Astrocyte (in vitro differentiated cells and primary cell): Measurements from ENCODE around the gene WNT9A. TPM values are rescaled to one million over a fixed set of nuclear protein-coding genes. Genes with fewer than 3 reads are reported as not detected.

Source experiments
- DNase-seq: peaks from one replicate; pipeline ENCODE4 v3.0.0-alpha.2; 2010; ENCODE audit warnings: low read depth
- FAIRE-seq: peaks from 2 replicates; lab custom pipeline; 2011; peaks lifted over from hg19 to GRCh38; lab: Jason Lieb, UNC
- H2AFZ ChIP-seq: 2 replicates; pipeline ENCODE4 v1.6.0; 2012; ENCODE audit warnings: low read depth, low read length, inconsistent platforms
- H3K27ac ChIP-seq: 2 replicates; pipeline ENCODE4 v1.5.1; 2011; ENCODE audit warnings: low read depth, low read length, inconsistent platforms
- H3K27me3 ChIP-seq: 2 replicates; pipeline ENCODE4 v1.6.0; 2011; ENCODE audit warnings: low read length, inconsistent platforms; ENCODE audit not compliant: insufficient read depth
- H3K36me3 ChIP-seq: 2 replicates; pipeline ENCODE4 v1.5.1; 2011; ENCODE audit warnings: low read length, inconsistent platforms; ENCODE audit not compliant: insufficient read depth
- H3K4me1 ChIP-seq: 2 replicates; pipeline ENCODE4 v1.5.1; 2011; ENCODE audit warnings: low read length, inconsistent platforms; ENCODE audit not compliant: insufficient read depth
- H3K4me2 ChIP-seq: 2 replicates; pipeline ENCODE4 v1.6.0; 2012; ENCODE audit warnings: low read length, inconsistent platforms
- H3K4me3 ChIP-seq: 2 replicates; pipeline ENCODE4 v1.5.1; 2011; ENCODE audit warnings: low read depth, mild to moderate bottlenecking, low read length, inconsistent platforms; ENCODE audit not compliant: insufficient read depth
- H3K79me2 ChIP-seq: 2 replicates; pipeline ENCODE4 v1.6.0; 2012; ENCODE audit warnings: mild to moderate bottlenecking, low read length, inconsistent platforms; ENCODE audit not compliant: insufficient read depth
- H3K9ac ChIP-seq: 2 replicates; pipeline ENCODE4 v1.6.0; 2012; ENCODE audit warnings: mild to moderate bottlenecking, low read length, inconsistent platforms
- H3K9me3 ChIP-seq: 2 replicates; pipeline ENCODE4 v1.5.1; 2012; ENCODE audit warnings: low read depth, mild to moderate bottlenecking, low read length, inconsistent platforms; ENCODE audit not compliant: insufficient read depth
- H4K20me1 ChIP-seq: 2 replicates; pipeline ENCODE4 v1.6.0; 2012; ENCODE audit warnings: low read length, inconsistent platforms; ENCODE audit not compliant: insufficient read depth
- H3K27ac Mint-ChIP-seq: one replicate; pipeline ENCODE4 v1.8.0; 2021; ENCODE audit warnings: mild to moderate bottlenecking, mixed read lengths; ENCODE audit not compliant: unreplicated experiment
- H3K27me3 Mint-ChIP-seq: one replicate; pipeline ENCODE4 v1.8.0; 2021; ENCODE audit warnings: low read depth, mixed read lengths; ENCODE audit not compliant: unreplicated experiment
- H3K36me3 Mint-ChIP-seq: one replicate; pipeline ENCODE4 v1.8.0; 2021; ENCODE audit warnings: low read depth, mixed read lengths; ENCODE audit not compliant: unreplicated experiment
- H3K4me1 Mint-ChIP-seq: one replicate; pipeline ENCODE4 v1.8.0; 2021; ENCODE audit warnings: low read depth, mixed read lengths; ENCODE audit not compliant: unreplicated experiment
- H3K4me3 Mint-ChIP-seq: one replicate; pipeline ENCODE4 v1.8.0; 2021; ENCODE audit warnings: mild to moderate bottlenecking, moderate library complexity, mixed read lengths; ENCODE audit not compliant: unreplicated experiment
- H3K9me3 Mint-ChIP-seq: one replicate; pipeline ENCODE4 v1.8.0; 2021; ENCODE audit warnings: mild to moderate bottlenecking, mixed read lengths; ENCODE audit not compliant: unreplicated experiment
- CTCF ChIP-seq: IDR thresholded peaks from 2 replicates; pipeline ENCODE4 v1.5.1; 2011; ENCODE audit warnings: low read depth, mild to moderate bottlenecking, inconsistent platforms, low read length, moderate library complexity; ENCODE audit not compliant: insufficient read depth
- EZH2 ChIP-seq: IDR thresholded peaks from 2 replicates; pipeline ENCODE4 v1.6.1; 2012; ENCODE audit warnings: mild to moderate bottlenecking, low read length, inconsistent platforms; ENCODE audit not compliant: insufficient read depth
- total RNA-seq: library from RNA; stranded (reverse); gene quantifications from 2 replicates; pipeline ENCODE4 v1.2.1, GENCODE V29; 2021

WNT9A gene
- total RNA-seq, 1 donor from 2014 or later, result 4.1 TPM

GRCh38 chr1:227920896-227921295 is 26.8 kb downstream of the WNT9A start:
- Histone ChIP-seq H2AFZ (no peak overlapping the region), H3K36me3 (no peaks in the 10 kb centered on the region), H3K4me2 (no peak overlapping the region), H3K9ac (no peak overlapping the region), H3K4me3 (no peak overlapping the region), H3K79me2 (no peaks in the 10 kb centered on the region), H3K27ac (no peak overlapping the region), H3K4me1 (no peaks in the 10 kb centered on the region), H4K20me1 (no peaks in the 10 kb centered on the region), H3K27me3 (no peaks in the 10 kb centered on the region), H3K9me3 (no peaks in the 10 kb centered on the region)
- FAIRE-seq, result no peak
- Mint-ChIP-seq H3K4me1 (peaks cover 11% of the 10 kb centered on the region), H3K9me3 (no peaks in the 10 kb centered on the region), H3K27me3 (peaks cover 5% of the 10 kb centered on the region), H3K36me3 (peaks cover 2% of the 10 kb centered on the region), H3K27ac (no peak overlapping the region), H3K4me3 (no peak overlapping the region)
- no peak for DNase-seq
- no peak for TF ChIP-seq CTCF

GRCh38 chr1:227920426-227920825 is 27.3 kb downstream of the WNT9A start:
- DNase-seq (no peak), FAIRE-seq (no peak)
- no peak overlapping the region for H2AFZ ChIP-seq

GRCh38 chr1:227919906-227920305 is 27.8 kb downstream of the WNT9A start:
- H3K27ac ChIP-seq, result no peak overlapping the region
- Mint-ChIP-seq H3K27ac (peak overlapping the region; percentile 8), H3K4me1 (peaks cover 11% of the 10 kb centered on the region), H3K4me3 (no peak overlapping the region), H3K9me3 (no peaks in the 10 kb centered on the region), H3K36me3 (peaks cover 2% of the 10 kb centered on the region), H3K27me3 (peaks cover 5% of the 10 kb centered on the region)
- FAIRE-seq (no peak), DNase-seq (no peak)
- no peak overlapping the region for H3K4me2 ChIP-seq
- H3K4me1 ChIP-seq, result no peaks in the 10 kb centered on the region
- no peak for TF ChIP-seq CTCF
- TF ChIP-seq EZH2, result no peak
- no peak overlapping the region for H2AFZ ChIP-seq
- H3K9ac ChIP-seq, result no peak overlapping the region
- H3K27me3 ChIP-seq, result no peaks in the 10 kb centered on the region
- no peaks in the 10 kb centered on the region for H3K9me3 ChIP-seq
- H3K36me3 ChIP-seq, result no peaks in the 10 kb centered on the region
- no peaks in the 10 kb centered on the region for H3K79me2 ChIP-seq
- no peak overlapping the region for H3K4me3 ChIP-seq
- no peaks in the 10 kb centered on the region for H4K20me1 ChIP-seq

More at GRCh38 chr1:227920426-227920825, 27.3 kb downstream of the WNT9A start:
- no peak overlapping the region for H3K27ac Mint-ChIP-seq
- no peaks in the 10 kb centered on the region for H3K36me3 ChIP-seq
- H3K27me3 Mint-ChIP-seq, result peaks cover 5% of the 10 kb centered on the region
- H3K4me2 ChIP-seq, result no peak overlapping the region
- H3K4me1 ChIP-seq, result no peaks in the 10 kb centered on the region
- no peaks in the 10 kb centered on the region for H3K9me3 ChIP-seq
- H3K27me3 ChIP-seq, result no peaks in the 10 kb centered on the region
- H3K27ac ChIP-seq, result no peak overlapping the region
- no peaks in the 10 kb centered on the region for H4K20me1 ChIP-seq
- H3K4me1 Mint-ChIP-seq, result peaks cover 11% of the 10 kb centered on the region
- TF ChIP-seq CTCF (no peak), EZH2 (no peak)
- no peak overlapping the region for H3K4me3 ChIP-seq
- no peaks in the 10 kb centered on the region for H3K79me2 ChIP-seq
- H3K9me3 Mint-ChIP-seq, result no peaks in the 10 kb centered on the region
- no peak overlapping the region for H3K4me3 Mint-ChIP-seq
- H3K36me3 Mint-ChIP-seq, result peaks cover 2% of the 10 kb centered on the region
- H3K9ac ChIP-seq, result no peak overlapping the region
